ENCODE measurements around the gene SLC27A5.

SLC27A5 gene, protein sequence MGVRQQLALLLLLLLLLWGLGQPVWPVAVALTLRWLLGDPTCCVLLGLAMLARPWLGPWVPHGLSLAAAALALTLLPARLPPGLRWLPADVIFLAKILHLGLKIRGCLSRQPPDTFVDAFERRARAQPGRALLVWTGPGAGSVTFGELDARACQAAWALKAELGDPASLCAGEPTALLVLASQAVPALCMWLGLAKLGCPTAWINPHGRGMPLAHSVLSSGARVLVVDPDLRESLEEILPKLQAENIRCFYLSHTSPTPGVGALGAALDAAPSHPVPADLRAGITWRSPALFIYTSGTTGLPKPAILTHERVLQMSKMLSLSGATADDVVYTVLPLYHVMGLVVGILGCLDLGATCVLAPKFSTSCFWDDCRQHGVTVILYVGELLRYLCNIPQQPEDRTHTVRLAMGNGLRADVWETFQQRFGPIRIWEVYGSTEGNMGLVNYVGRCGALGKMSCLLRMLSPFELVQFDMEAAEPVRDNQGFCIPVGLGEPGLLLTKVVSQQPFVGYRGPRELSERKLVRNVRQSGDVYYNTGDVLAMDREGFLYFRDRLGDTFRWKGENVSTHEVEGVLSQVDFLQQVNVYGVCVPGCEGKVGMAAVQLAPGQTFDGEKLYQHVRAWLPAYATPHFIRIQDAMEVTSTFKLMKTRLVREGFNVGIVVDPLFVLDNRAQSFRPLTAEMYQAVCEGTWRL

GRCh38 chr19:58511353-58512208, at the start of gene SLC27A5:
SLC27A5 (minus strand) TSS chr19:58511992; CDS start chr19:58511955, 37 bp downstream.
- DNase-seq: no peak

DNA sequence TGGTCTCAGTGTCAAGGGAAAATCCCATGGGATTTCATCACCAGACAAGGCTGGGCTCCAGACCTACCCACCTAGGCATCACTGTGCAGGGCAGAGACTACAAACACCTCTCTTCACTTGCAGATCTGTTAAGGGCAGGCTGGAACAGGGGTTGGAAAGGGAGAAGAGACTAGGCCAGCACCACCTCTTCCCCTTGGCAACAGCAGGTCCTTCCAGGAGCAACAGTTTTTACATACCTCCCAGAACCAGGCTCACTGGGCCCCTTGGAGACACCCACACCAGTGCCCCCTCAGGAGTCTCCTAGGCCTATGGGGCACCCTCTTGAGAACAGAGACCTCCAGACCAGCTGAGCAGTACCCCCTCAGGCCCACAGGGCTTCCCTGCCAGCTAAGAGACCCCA, 49.1 kb upstream of the SLC27A5 start:
- no peak for DNase-seq

DNA sequence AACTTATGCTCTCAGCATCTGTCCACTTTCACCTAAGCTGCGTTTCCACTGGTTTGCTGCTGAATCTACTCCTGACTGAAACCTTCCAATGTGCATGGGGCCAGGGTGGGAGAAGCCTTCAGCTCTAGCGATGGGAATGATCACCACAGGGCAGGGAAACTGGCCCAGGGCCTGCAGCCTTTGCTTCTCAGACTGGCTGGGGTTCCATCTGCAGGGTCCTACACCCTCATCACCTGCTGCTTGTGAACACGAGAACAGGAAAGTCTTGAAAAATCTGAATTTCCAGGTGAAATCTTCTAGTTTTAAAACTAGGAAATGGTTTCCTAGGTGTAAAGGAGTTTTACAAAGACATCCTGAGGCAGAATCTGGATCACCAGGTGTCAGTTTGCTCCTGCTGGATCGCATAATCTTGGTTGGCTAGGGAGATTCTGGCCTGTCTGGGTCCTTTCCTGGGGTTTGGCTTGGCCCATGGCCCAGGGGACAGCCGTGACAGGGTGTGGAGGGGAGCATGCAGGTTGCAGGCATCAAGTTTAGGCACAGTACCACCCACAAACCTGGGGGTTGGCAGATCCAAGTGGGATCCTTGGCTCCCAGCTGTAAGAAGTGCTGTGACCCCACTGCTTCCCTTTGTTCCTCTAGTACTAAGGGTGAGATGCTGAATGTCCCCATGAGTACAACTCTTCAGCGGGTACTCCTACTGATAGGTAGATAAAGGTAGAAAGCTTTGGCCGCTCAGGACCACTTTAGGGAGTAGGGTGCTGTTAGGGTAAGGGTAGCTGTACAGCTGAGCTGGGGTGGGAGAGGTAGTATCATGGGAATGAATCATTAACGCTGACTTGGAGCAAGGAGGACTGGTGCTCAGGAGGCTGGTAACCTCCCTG, 48.5 kb upstream of the SLC27A5 start:
- no peak for DNase-seq

DNA sequence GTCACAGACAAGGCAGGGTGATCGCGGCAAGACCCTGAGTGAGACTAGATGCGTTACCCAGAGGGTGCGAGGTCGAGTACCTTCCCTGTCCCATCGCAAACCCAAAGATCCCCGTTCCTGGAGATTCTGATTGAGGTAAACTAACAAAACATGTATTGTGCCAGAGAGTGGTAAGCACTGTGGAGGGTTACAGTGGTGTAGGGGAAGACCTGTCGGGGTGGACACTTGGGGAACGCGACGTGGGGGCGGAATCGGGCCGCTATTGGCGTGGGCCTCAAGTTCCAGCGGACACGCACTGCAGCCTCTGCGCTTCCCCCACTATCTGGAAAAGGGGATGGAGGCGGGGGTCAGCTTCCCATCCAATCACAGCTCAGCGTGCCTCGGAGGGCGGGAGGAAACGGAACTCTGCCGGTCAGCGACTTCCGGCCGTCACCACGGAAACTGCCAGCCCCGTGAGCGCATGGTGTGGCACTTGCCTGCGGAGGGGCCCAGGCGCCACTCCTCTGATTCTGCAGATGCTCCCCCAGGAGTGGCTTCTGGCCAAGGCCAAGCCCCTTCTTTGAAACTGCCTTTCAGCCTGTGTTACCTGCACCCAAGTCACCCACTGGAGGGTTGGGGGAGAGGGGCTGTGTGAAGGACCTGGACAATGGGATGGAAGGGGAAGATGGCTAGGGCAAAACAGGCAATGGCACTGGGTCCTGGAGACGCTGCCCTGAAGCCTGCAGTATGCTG, 47.6 kb upstream of the SLC27A5 start:
- peak; percentile 69 to 80 for DNase-seq

- DNase-seq: peak; percentile 99 to 100
Observed at GRCh38 chr19:58558623-58559274, 47.0 kb upstream of the SLC27A5 start.

DNA sequence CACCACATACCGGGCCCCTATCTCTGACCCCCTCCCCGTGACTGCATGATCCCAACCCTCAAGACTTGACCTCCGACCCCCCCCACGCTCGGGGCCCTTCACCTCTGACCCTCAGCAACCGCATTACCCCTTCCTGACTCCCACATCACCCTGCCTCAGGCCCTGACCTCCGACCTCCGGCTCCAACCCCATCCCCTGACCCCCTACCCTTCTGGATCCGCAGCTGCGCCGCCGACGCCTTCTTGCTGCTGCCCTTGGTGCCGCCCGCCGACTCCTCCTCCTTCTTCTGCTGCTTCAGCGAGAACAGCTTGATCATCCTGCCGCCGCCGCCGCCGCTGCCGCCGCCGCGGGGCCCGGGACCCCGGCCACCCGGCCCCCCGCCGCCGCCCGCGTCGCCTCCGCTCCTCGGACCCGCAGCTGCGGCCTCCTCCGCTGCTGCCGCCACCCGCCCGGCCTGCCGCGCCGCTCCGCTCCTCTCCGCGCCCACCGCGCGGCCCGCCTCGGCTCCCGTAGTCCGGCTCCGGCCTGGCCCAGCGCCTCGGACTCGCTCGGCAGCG, 46.4 kb upstream of the SLC27A5 start, which contains the start of gene UBE2M:
Gene UBE2M (minus strand): TSS at position 546 of the 557 bp plus-strand sequence. CDS start 230 bp downstream, at position 316.
- peak; percentile 55 to 64 for DNase-seq

GRCh38 chr19:58557221-58558065, 45.7 kb upstream of the SLC27A5 start:
- DNase-seq: no peak

GRCh38 chr19:58556622-58557220, 44.9 kb upstream of the SLC27A5 start:
- DNase-seq: no peak

DNA sequence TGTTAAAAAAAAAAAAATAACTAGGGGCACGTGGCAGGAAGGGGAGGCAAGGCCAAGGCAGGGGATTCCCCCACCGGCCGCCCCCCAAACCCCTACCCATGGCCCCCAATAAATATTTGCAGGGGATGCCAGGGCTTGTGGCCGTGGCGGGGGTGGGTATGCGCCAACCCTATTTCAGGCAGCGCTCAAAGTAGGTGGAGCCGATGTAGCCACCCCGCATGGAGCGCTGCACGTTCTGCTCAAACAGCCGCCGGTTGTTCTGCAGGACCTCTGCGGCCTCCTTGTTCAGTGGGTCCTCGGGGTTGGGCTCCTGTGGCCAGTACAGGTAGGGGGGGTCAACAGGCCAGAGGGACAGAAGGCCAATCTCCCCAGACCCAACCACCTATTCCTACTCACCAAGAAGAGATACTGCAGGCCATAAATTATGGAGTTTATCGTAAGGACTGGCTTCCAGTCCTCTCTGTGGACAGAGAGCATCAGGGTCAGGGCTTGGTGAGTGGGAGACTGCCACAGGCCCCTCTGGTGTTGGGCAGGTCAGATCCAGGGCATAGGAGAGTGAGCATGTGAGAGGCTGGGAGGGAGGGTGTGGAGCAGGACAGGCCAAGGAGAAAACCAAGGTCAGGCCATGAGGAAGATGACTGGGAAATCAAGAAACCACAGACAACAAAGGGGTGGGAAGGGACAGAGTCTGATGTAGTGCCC, 44.3 kb upstream of the SLC27A5 start:
- DNase-seq: no peak

DNA sequence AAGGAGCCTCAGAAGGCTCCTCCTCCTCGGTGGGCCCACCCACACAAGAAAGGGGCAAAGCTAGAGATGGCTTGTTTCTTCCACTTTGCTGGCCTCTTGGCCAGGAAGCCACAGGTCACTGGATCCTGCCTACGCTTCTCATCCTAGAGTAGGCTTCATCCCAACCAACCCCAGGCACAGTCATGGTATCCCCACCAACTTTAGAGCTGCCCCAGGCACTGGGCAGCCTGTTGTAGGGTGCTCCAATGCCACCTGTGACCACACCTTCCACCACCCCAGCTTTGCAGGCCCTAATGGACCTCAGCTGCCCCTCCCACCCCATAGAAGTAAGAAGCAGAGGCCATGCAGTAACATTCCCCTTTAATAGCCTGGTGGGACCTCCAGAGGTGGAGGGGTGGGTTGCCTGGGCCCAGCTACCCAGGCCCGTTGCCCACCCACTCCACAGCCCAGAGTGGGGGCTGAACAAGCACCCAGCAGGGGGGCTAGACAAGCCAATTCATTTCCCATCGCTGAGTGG, 43.6 kb upstream of the SLC27A5 start:
- no peak for DNase-seq

- peak; percentile 97 to 98 for DNase-seq
Observed at GRCh38 chr19:58554494-58555368, 42.9 kb upstream of the SLC27A5 start, which contains the start of gene CHMP2A. CHMP2A (minus strand) TSS chr19:58555105; CDS start chr19:58554212, 893 bp downstream.

DNA sequence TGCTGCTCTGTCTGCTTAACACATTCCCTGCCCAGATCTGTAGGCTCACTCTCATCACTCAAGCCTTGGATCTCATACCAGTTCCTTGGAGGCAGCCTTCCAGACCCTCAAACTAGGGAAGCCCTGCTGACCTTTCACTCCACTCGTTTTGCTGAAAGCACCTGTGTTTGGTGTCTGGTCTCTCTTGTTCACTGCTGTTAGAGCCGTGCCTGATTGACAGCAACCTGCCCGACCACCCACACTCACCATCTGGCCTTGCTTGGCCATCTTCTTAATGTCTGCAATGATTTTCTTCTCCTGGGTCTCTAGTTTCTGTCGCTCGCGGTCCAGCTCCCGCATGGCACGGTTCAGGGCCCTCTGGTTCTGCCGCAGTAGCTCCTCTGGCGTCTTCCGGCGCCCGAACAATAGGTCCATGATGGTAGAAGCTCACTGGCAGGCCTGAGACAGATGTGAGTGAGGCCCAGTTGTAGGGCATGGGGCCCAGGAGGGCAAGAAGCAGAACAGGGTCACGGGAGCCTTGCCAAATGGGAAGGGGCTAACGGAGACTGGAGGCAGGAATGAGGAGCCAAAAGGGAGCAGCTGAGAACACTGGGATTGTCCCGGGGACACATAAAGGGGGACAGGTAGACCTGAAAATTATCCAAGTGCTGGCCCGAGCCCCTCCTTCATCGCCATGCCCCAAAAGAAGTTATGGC, 42.2 kb upstream of the SLC27A5 start:
- DNase-seq: no peak

- no peak for DNase-seq
Observed at GRCh38 chr19:58552655-58553054, 40.9 kb upstream of the SLC27A5 start.

GRCh38 chr19:58551577-58552471, 40.0 kb upstream of the SLC27A5 start:
- DNase-seq: no peak

DNA sequence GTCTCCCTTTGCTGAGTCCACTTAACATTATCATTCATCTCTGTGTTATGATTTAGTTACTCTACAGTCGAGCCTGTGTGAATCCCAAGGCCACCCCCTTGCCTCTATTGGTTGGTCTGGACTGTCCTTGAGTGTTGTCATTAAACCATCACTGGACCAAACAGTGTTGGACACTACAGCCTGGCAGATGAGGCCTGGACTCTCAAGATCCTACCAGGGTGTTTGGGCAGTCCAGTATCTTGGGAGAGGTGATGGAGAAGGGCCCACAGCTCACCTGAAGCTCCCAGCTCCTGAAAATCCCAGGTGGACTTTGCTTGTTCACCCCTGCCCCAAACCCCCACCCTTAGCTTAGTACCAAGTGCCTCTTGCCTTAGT, 39.3 kb upstream of the SLC27A5 start:
- no peak for DNase-seq

Measured in CD4-positive, alpha-beta T cell treated with Interferon alpha-2 for 1 hour (primary cell).